K562 (cell line): ENCODE measurements around the gene NHSL2. TPM values are rescaled to one million over a fixed set of nuclear protein-coding genes. Genes with fewer than 3 reads are reported as not detected.

ENCODE experiments used
- ATAC-seq: fragments of 200-7000 bp; cut with Tn5 transposase; 3 replicates; pipeline ENCODE4 v1.9.1; 2020; ENCODE audit warnings: moderate library complexity
- BruUV-seq: library from RNA; stranded (reverse); fragments of 400-500 nt; replicated peaks from 2 replicates; lab custom pipeline; 2021; lab: Mats Ljungman, UMichigan
- CTCF ChIA-PET: fragments of 300-600 bp; formaldehyde crosslinking; extraction: SDS; loops from one replicate; lab custom pipeline; 2021; ENCODE audit warnings: low intra/inter-chr PET ratio; lab: Yijun Ruan, JAX
- POLR2A ChIA-PET: fragments of 300-600, 350-650 bp; sonication (Branson Sonifier 250); formaldehyde crosslinking; extraction: SDS; loops from one replicate; lab custom pipeline; 2021; ENCODE audit warnings: antibody characterized with exemption, inconsistent platforms; lab: Yijun Ruan, JAX
- DNase-seq, 4 experiments: peaks; one replicate each; pipeline versions ENCODE4 v3.0.0 to v3.0.0-alpha.2; 2011 to 2018; ENCODE audit warnings: low spot score in 3 of 4, mixed read lengths in 3 of 4; ENCODE audit errors: extremely low read depth in 1 of 4
- FAIRE-seq: peaks from 2 replicates; lab custom pipeline; 2011; peaks lifted over from hg19 to GRCh38; lab: Jason Lieb, UNC
- H2AFZ ChIP-seq: 2 replicates; pipeline ENCODE4 v1.6.0; 2011; ENCODE audit warnings: low read depth, low read length, control low read depth, inconsistent platforms
- H3K27ac ChIP-seq: fragments of 200-600 bp; 3 replicates; pipeline ENCODE4 v1.8.0; 2011; ENCODE audit warnings: low read depth, mild to moderate bottlenecking, control low read depth, inconsistent platforms, low read length, moderate library complexity, mixed read lengths; ENCODE audit errors: extremely low read depth
- H3K27me3 ChIP-seq, 2 experiments: fragments of 300-600 bp in 1 of 2; 2 replicates in 1 of 2; 3 replicates in 1 of 2; pipeline versions ENCODE4 v1.6.0 to v1.8.0; 2011; ENCODE audit warnings: inconsistent platforms in 2 of 2, low read length in 2 of 2, mild to moderate bottlenecking in 1 of 2, mixed read lengths in 1 of 2, moderate library complexity in 1 of 2; ENCODE audit not compliant: control insufficient read depth in 2 of 2, insufficient read depth in 2 of 2
- H3K36me3 ChIP-seq: fragments of 300-600 bp; 3 replicates; pipeline ENCODE4 v1.8.0; 2011; ENCODE audit warnings: mild to moderate bottlenecking, low read length, inconsistent platforms; ENCODE audit not compliant: control insufficient read depth, insufficient read depth
- H3K4me1 ChIP-seq, 2 experiments: fragments of 200-600 bp in 1 of 2; replicated peaks in 1 of 2; 2 replicates in 1 of 2; 3 replicates in 1 of 2; pipeline versions ENCODE4 v1.5.1 to v1.8.0; 2011; ENCODE audit warnings: inconsistent platforms in 2 of 2, low read length in 2 of 2, mild to moderate bottlenecking in 1 of 2, mixed read lengths in 1 of 2, moderate library complexity in 1 of 2; ENCODE audit not compliant: control insufficient read depth in 2 of 2, insufficient read depth in 2 of 2
- H3K4me2 ChIP-seq: 2 replicates; pipeline ENCODE4 v1.6.1; 2011; ENCODE audit warnings: low read length, control low read depth, inconsistent platforms, mixed read lengths; ENCODE audit not compliant: insufficient read depth
- H3K4me3 ChIP-seq: fragments of 200-600 bp; sonication (generic), shearing (Covaris generic); 2 replicates; pipeline ENCODE4 v1.5.1; 2016; ENCODE audit warnings: control low read depth, inconsistent platforms
- H3K79me2 ChIP-seq: fragments of 200-600 bp; 3 replicates; pipeline ENCODE4 v1.8.0; 2011; ENCODE audit warnings: low read length, inconsistent platforms; ENCODE audit not compliant: control insufficient read depth, insufficient read depth
- H3K9ac ChIP-seq, 2 experiments: 2 replicates each; pipeline versions ENCODE4 v1.6.0 to v1.6.1; 2011; ENCODE audit warnings: low read depth in 2 of 2, low read length in 2 of 2, control low read depth in 1 of 2, inconsistent platforms in 1 of 2, mild to moderate bottlenecking in 1 of 2, mixed read lengths in 1 of 2; ENCODE audit not compliant: insufficient read depth in 1 of 2
- H3K9me1 ChIP-seq: one replicate; pipeline ENCODE4 v1.6.0; 2011; ENCODE audit warnings: inconsistent platforms, mild to moderate bottlenecking, low read length, moderate library complexity; ENCODE audit not compliant: control insufficient read depth, insufficient read depth
- H3K9me3 ChIP-seq: replicated peaks from 2 replicates; pipeline ENCODE4 v1.5.1; 2011; ENCODE audit warnings: low read depth, low read length, inconsistent platforms; ENCODE audit not compliant: control insufficient read depth, insufficient read depth
- H4K20me1 ChIP-seq: replicated peaks from 2 replicates; pipeline ENCODE4 v1.6.1; 2011; ENCODE audit warnings: low read length, inconsistent platforms, mixed read lengths; ENCODE audit not compliant: control insufficient read depth, insufficient read depth
- CEBPG ChIP-seq, 3 experiments: fragments of 200-800 bp in 1 of 3; sonication (Bioruptor generic) in 1 of 3; sonication (generic) in 1 of 3; formaldehyde crosslinking in 1 of 3; IDR thresholded peaks in 2 of 3; conservative IDR thresholded peaks in 1 of 3; 2 replicates each; pipeline versions ENCODE4 v1.6.1 to v1.8.0; 2016 to 2022; ENCODE audit warnings: missing compliant biosample characterization in 2 of 3, missing genetic modification characterization in 2 of 3, mild to moderate bottlenecking in 1 of 3, missing genetic modification reagents in 1 of 3
- EP400 ChIP-seq: fragments of 450-650 bp; IDR thresholded peaks from 2 replicates; pipeline ENCODE4 v1.6.1; 2017; ENCODE audit warnings: antibody characterized with exemption, mild to moderate bottlenecking, moderate library complexity
- FOXA1 ChIP-seq: fragments of 450-650 bp; IDR thresholded peaks from 2 replicates; pipeline ENCODE4 v1.6.1; 2016; ENCODE audit warnings: mild to moderate bottlenecking, borderline replicate concordance
- NFIX ChIP-seq: fragments of 250-450 bp; sonication (Bioruptor Pico); IDR thresholded peaks from 2 replicates; pipeline ENCODE4 v1.4.0; 2020; ENCODE audit warnings: low read depth, mild to moderate bottlenecking, moderate library complexity
- PHB2 ChIP-seq: fragments of 450-650 bp; IDR thresholded peaks from 2 replicates; pipeline ENCODE4 v1.6.1; 2017; ENCODE audit warnings: low read depth
- RCOR1 ChIP-seq, 2 experiments: IDR thresholded peaks; 2 replicates each; pipeline ENCODE4 v1.6.1; 2012; ENCODE audit warnings: low read depth in 2 of 2, low read length in 2 of 2, borderline replicate concordance in 1 of 2, improper control_type of control experiment in 1 of 2
- SIX5 ChIP-seq, 2 experiments: IDR thresholded peaks; 2 replicates each; pipeline ENCODE4 v1.6.1; 2011; ENCODE audit warnings: low read length in 2 of 2, borderline replicate concordance in 1 of 2, low read depth in 1 of 2, mild to moderate bottlenecking in 1 of 2, moderate library complexity in 1 of 2; ENCODE audit not compliant: insufficient read depth in 1 of 2
- ZNF436 ChIP-seq: fragments of 250-450, 450-650 bp; sonication (Bioruptor Pico); formaldehyde crosslinking; IDR thresholded peaks from 2 replicates; pipeline ENCODE4 v1.7.0; 2020; ENCODE audit warnings: mild to moderate bottlenecking
- ZNF668 ChIP-seq: fragments of 250-450 bp; sonication (Bioruptor Pico); IDR thresholded peaks from 2 replicates; pipeline ENCODE4 v1.8.0; 2022; ENCODE audit warnings: mild to moderate bottlenecking, inconsistent platforms
- WGBS: fragments of 100-300 bp; shearing (Covaris generic); methylation state at CpG from one replicate; pipeline ENCODE4 v1.1.6; 2016; ENCODE audit warnings: low coverage, mixed read lengths; ENCODE audit not compliant: insufficient coverage; ENCODE audit errors: missing lambda C conversion rate; 5-methylcytosine and 5-hydroxymethylcytosine counted together
- in situ Hi-C: fragments of 300-500 bp; cut with MboI; formaldehyde crosslinking; loops from 4 replicates; pipeline ENCODE4 v1.15.0; 2018; ENCODE audit warnings: inconsistent platforms, mixed read lengths
- intact Hi-C: fragments of 100-400 bp; cut with micrococcal nuclease; formaldehyde crosslinking; loops from 2 replicates; pipeline ENCODE4 v1.14.2; 2022
- polyA plus RNA-seq, 8 experiments: library from polyadenylated mRNA; depleted of rRNA in 4 of 8; stranded (reverse) in 5 of 8; unstranded in 3 of 8; fragments of >200 nt; fragmentation: Nextera tagmentation in 2 of 8; fragmentation: Illumina TruSeq in 1 of 8; extraction: Ambion mirVana in 2 of 8; extraction: Trizol in 1 of 8; gene quantifications; 2 replicates each; pipeline versions ENCODE4 v1.2.1 to v1.2.3, GENCODE V29; 2011 to 2014; ENCODE audit warnings: inconsistent platforms in 1 of 8, missing spikeins in 1 of 8
- total RNA-seq, 7 experiments: library from RNA; depleted of rRNA in 6 of 7; stranded (reverse); fragments of >200 nt in 6 of 7; fragmentation: Illumina TruSeq in 2 of 7; extraction: Trizol in 2 of 7; gene quantifications; 2 replicates each; pipeline versions ENCODE4 v1.2.1 to v1.2.3, GENCODE V29; 2011 to 2021; ENCODE audit warnings: low replicate concordance in 1 of 7
- TF ChIP-seq, protein P1 (sequence below): fragments of 450-650 bp; IDR thresholded peaks from 2 replicates; pipeline ENCODE4 v1.6.1; 2017; ENCODE audit warnings: antibody characterized with exemption

NHSL2 gene
- total and polyA plus RNA-seq, 9 of the 15 experiments (the other 6 are each of a cell fraction or from before 2014, with no cell fraction given) = 0.02 TPM; not detected in 8

DNA sequence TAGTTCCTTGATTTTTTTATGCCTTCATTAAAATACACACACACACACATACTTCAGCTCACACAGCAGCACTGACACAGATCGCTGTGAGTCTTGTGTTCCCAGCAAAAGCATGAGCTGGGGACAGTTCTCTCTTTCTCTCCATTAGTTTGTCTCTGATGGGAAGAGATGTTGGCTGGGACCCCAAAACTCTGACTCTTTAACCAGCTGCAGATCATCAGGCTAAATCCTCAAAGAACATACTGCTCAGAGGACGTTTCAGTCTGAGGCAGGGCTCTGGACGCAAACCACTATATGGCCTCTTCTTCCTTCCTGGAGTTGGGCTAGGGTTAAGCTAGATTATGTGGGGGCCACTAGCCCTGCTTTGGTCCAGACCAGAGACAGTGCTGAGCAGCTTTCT, 109.6 kb downstream of the NHSL2 start:
- H3K79me2 ChIP-seq = no peaks in the 10 kb centered on the region
- FAIRE-seq = no peak
- H3K9ac ChIP-seq = no peak overlapping the region
- no peak overlapping the region for H2AFZ ChIP-seq
- WGBS = 15% methylated on average over 3 of the region's 3 CpGs
- TF ChIP-seq ZNF436 (CRISPR knock-in tag) (no peak), CEBPG (CRISPR knock-in tag; IDR thresholded peaks at IDR 0.05) (no peak), CEBPG (tag; conservative IDR thresholded peaks at IDR 0.05 in 1 of 2, IDR thresholded peaks at IDR 0.05 in 1 of 2) (no peak), FOXA1 (no peak), EP400 (no peak), RCOR1 (IDR thresholded peaks at IDR 0.05; ENCODE audit: borderline replicate concordance in 1 of 2, low read depth in 2 of 2, low read length in 2 of 2) (no peak), PHB2 (no peak), ZNF668 (CRISPR knock-in tag) (no peak), NFIX (CRISPR knock-in tag) (no peak), SIX5 (IDR thresholded peaks at IDR 0.05; ENCODE audit: borderline replicate concordance in 1 of 2, insufficient read depth in 1 of 2, low read depth in 1 of 2, low read length in 2 of 2) (no peak)
- TF ChIP-seq, protein P1, sequence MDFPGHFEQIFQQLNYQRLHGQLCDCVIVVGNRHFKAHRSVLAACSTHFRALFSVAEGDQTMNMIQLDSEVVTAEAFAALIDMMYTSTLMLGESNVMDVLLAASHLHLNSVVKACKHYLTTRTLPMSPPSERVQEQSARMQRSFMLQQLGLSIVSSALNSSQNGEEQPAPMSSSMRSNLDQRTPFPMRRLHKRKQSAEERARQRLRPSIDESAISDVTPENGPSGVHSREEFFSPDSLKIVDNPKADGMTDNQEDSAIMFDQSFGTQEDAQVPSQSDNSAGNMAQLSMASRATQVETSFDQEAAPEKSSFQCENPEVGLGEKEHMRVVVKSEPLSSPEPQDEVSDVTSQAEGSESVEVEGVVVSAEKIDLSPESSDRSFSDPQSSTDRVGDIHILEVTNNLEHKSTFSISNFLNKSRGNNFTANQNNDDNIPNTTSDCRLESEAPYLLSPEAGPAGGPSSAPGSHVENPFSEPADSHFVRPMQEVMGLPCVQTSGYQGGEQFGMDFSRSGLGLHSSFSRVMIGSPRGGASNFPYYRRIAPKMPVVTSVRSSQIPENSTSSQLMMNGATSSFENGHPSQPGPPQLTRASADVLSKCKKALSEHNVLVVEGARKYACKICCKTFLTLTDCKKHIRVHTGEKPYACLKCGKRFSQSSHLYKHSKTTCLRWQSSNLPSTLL = no peak
- TF ChIP-seq, all 486 proteins: peak for 0
- Histone ChIP-seq H3K9me3 (no peaks in the 10 kb centered on the region), H3K4me3 (no peak overlapping the region), H3K4me2 (no peak overlapping the region), H3K27ac (no peak overlapping the region), H3K4me1 (peaks cover 0 to 9% of the 10 kb centered on the region in 2 experiments; a peak in 3 of 5 replicates), H4K20me1 (0 out of 2 replicates have a peak, but pooled peaks cover 3% of the 10 kb centered on the region), H3K27me3 (peaks cover 0 to 4% of the 10 kb centered on the region in 2 experiments; a peak in 2 of 5 replicates), H3K36me3 (no peaks in the 10 kb centered on the region), H3K9me1 (no peaks in the 10 kb centered on the region)
- no peak for DNase-seq
- ATAC-seq = no peak
- ChIA-PET CTCF (no interaction called here), POLR2A (no interaction called here)
- in situ Hi-C loops = no loop called here
- intact Hi-C loops = no loop called here
- BruUV-seq = no TSS peak
